Skin of body (tissue), 3 donors: ENCODE data around the gene HOXC9. TPM values are rescaled to one million over a fixed set of nuclear protein-coding genes. Genes with fewer than 3 reads are reported as not detected.
A peak's percentile ranks its signal among the peaks of the same experiment; 100 is the strongest.

ENCODE experiments used
- DNase-seq: peaks from one replicate; lab custom pipeline; 2025; lab: John Stamatoyannopoulos, UW
- small RNA-seq: library from RNA; depleted of rRNA; stranded (forward); fragments of <200 nt; gene quantifications from one replicate; pipeline ENCODE3, GENCODE V24; 2014; ENCODE audit warnings: low replicate concordance
- total RNA-seq: library from RNA; depleted of rRNA; stranded (reverse); fragments of >200 nt; gene quantifications from one replicate; pipeline ENCODE4 v1.2.3, GENCODE V29; 2014

The HOXC9 gene
- total RNA-seq, 1 donor from 2014 or later: 4.0 TPM

GRCh38 chr12:54051026-54051842 lies 51.3 kb downstream of the HOXC9 start:
- no peak for DNase-seq

GRCh38 chr12:54051874-54052437 lies 52.0 kb downstream of the HOXC9 start:
- DNase-seq: no peak

GRCh38 chr12:54052438-54053002 lies 52.6 kb downstream of the HOXC9 start:
- DNase-seq: no peak

Small RNA genes lying within 50 kb of the gene (small RNA-seq; reads per million reads assigned to genes)
- gene AC012531.3: not detected
- gene AC012531.4: not detected
- gene HOXC5: not detected
- gene MIR196A2: 65.1 reads per million, percentile 96 among the genes with 10 or more reads in this experiment
- 8.7 reads per million, percentile 92 among the genes with 10 or more reads in this experiment for gene MIR615
- not detected for gene RF01905
- not detected for gene RF01906

Other genes starting within 250 kb of the HOXC9 start
- gene CISTR, start 248.2 kb upstream of the HOXC9 start, total RNA-seq: not detected
- 5.8 TPM for gene HOXC13, start 61.3 kb upstream of the HOXC9 start, total RNA-seq
- gene HOXC12, start 45.3 kb upstream of the HOXC9 start, total RNA-seq: 0.30 TPM
- 2.4 TPM for gene HOXC11, start 27.0 kb upstream of the HOXC9 start, total RNA-seq
- gene HOTAIR, start 25.2 kb upstream of the HOXC9 start, total RNA-seq: 0.79 TPM
- 2.6 TPM for gene HOXC10, start 15.0 kb upstream of the HOXC9 start, total RNA-seq
- 2.0 TPM for gene HOXC8, start 8.8 kb downstream of the HOXC9 start, total RNA-seq
- 6.0 TPM for gene HOXC6, start 28.3 kb downstream of the HOXC9 start, total RNA-seq
- 1.4 TPM for gene HOXC5, start 32.9 kb downstream of the HOXC9 start, total RNA-seq
- gene HOXC4, start 53.7 kb downstream of the HOXC9 start, total RNA-seq: 3.6 TPM
- 20.9 TPM for gene SMUG1, start 188.8 kb downstream of the HOXC9 start, total RNA-seq